GM18951 (cell line): ENCODE data around the gene TRAF7.
A peak's percentile ranks its signal among the peaks of the same experiment; 100 is the strongest.
"Not testable (repeated sequence)": the region's sequence is repeated elsewhere in the genome, so short reads cannot be mapped to it uniquely, and the experiment has no call there.

Experiments
- POLR2A ChIP-seq: IDR thresholded peaks from 4 replicates; pipeline ENCODE4 v1.6.1; 2011; ENCODE audit warnings: mild to moderate bottlenecking; ENCODE audit not compliant: insufficient read length, insufficient read depth; ENCODE audit errors: extremely low read depth
- in situ Hi-C: fragments of 300-500 bp; cut with MboI; formaldehyde crosslinking; loops from one replicate; pipeline ENCODE4 v1.12.0; 2022; ENCODE audit warnings: low sequenced_read_pairs, mixed read lengths, inconsistent platforms; ENCODE audit not compliant: unreplicated experiment

Gene TRAF7

GRCh38 chr16:2135071-2135470, 20.5 kb upstream of the TRAF7 start:
- in situ Hi-C loops: not testable (repeated sequence)

DNA sequence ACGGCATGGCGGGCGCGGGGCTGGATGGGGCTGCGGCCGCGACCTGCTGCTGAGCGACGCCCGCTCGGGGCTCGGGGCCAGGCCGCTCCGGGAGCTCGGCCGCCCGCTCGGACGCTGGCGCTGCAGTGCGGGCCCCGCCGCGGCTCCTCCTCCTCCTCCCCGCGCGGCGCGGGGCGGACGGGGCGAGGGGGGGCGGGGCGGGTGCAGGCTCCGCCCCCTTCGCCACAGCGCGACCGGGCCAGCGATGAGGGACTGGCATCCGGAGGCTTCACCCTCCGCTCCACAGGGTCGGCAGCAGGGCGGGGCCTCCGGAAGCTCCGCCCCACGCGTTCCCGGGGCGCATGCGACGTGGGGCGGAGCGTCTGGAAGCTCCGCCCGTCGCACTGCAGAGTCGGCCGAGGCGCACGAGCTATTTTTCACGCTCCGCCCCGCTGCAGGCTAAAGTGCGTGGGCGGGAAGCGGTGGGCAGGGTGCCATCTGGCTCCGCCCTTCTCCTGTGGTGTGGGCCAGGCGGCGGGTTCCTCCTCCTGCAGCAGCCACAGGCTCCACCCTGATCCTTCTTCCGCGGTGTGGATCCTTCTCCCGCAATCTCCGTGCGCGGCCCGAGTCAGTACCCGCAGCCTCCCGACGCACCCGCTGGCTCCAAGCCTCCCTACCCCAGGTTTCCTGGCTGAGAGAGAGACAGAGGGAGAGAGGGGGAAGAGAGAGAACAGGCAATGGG, 19.7 kb upstream of the TRAF7 start, which contains the start of gene PKD1:
Gene PKD1 (minus strand): TSS at position 129 of the 721 bp plus-strand sequence. CDS start 209 bp downstream, outside the sequence.
- in situ Hi-C loops: not testable (repeated sequence)

DNA sequence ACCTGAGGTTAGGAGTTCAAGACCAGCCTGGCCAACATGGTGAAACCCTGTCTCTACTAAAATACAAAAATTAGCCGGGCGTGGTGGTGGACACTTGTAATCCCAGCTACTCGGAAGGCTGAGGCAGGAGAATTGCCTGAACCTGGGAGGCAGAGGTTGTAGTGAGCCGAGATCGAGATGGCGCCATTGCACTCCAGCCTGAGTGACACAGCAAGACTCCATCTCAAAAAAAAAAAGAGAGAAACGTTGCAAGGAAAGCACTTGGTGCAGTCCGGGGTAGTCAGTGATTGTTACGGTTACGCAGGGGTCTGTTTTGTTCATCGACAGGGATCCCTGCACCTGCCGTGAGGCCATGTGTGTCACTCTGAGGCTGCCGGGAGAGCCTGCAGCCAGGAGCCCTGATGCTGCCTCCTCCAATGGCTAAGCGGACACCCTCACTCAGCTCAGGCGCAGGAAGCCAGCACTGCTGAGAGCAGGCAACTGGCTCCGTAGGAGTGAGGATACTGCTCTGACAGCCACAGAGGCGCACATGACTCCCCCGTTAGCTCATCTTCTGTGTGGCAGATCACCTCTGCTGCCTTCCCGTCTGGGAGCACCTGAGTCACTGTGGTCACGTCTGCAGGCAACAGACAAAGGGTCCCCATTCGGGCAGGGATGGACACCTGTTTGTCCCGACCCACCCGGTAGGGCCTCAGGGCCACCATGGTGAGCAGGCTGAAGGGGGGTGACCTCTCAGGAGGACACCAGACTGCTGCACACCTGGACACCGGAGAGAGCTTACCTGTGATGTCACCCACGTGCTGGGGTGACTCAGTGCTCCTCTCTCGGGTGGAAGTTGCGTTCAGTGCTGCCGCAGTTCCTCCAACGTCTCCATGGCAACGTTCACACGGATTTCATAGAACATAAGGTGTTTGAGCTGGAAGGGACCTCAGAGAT, 12.4 kb upstream of the TRAF7 start:
- in situ Hi-C loops: loop anchor here (5.0 kb wide), 1 partner anchor 121 kb away; no protein-coding TSS in a partner anchor
- TF ChIP-seq POLR2A: no peak

- no peak for TF ChIP-seq POLR2A
- in situ Hi-C loops: loop anchor here (5.0 kb wide), 1 partner anchor 122 kb away; no protein-coding TSS in a partner anchor
Measured at GRCh38 chr16:2143878-2144485, 11.6 kb upstream of the TRAF7 start.

- in situ Hi-C loops: no loop called here
- no peak for TF ChIP-seq POLR2A
Measured at GRCh38 chr16:2145843-2146242, 9.7 kb upstream of the TRAF7 start.

- TF ChIP-seq POLR2A: no peak
- in situ Hi-C loops: no loop called here
Measured at GRCh38 chr16:2147378-2147777, 8.2 kb upstream of the TRAF7 start.

GRCh38 chr16:2147981-2148671, 7.5 kb upstream of the TRAF7 start, which contains the start of gene RAB26:
TSS of gene RAB26 (plus strand) at chr16:2148625. CDS start at chr16:2148784, 159 bp downstream.
- TF ChIP-seq POLR2A: no peak
- in situ Hi-C loops: no loop called here

GRCh38 chr16:2148714-2149629, 6.6 kb upstream of the TRAF7 start:
- TF ChIP-seq POLR2A: no peak
- in situ Hi-C loops: no loop called here

GRCh38 chr16:2149630-2150417, 5.8 kb upstream of the TRAF7 start:
- no peak for TF ChIP-seq POLR2A
- in situ Hi-C loops: no loop called here

- peak; percentile 33 for TF ChIP-seq POLR2A
- in situ Hi-C loops: no loop called here
Measured at GRCh38 chr16:2150418-2151187, 5.0 kb upstream of the TRAF7 start.
